HEK293T (cell line): ENCODE data around the gene NAV2.

ENCODE experiments used
- CTCF ChIA-PET: fragments of 350-600 bp; formaldehyde crosslinking; extraction: SDS; loops from one replicate; lab custom pipeline; 2021; ENCODE audit warnings: antibody characterized with exemption, inconsistent platforms; lab: Yijun Ruan, JAX
- POLR2A ChIA-PET: fragments of 350-600 bp; formaldehyde crosslinking; extraction: SDS; loops from one replicate; lab custom pipeline; 2020; ENCODE audit warnings: antibody characterized with exemption, inconsistent platforms; lab: Yijun Ruan, JAX
- DNase-seq: peaks from one replicate; pipeline ENCODE4 v3.0.0; 2012; ENCODE audit warnings: mixed read lengths; ENCODE audit errors: extremely low spot score
- ARNT ChIP-seq: fragments of 450-650 bp; IDR thresholded peaks from 2 replicates; pipeline ENCODE4 v1.6.1; 2017; ENCODE audit warnings: mild to moderate bottlenecking
- BHLHE40 ChIP-seq: fragments of 450-650 bp; IDR thresholded peaks from 2 replicates; pipeline ENCODE4 v1.6.1; 2016; ENCODE audit warnings: mild to moderate bottlenecking, moderate library complexity, borderline replicate concordance
- CTBP1 ChIP-seq: fragments of 450-650 bp; IDR thresholded peaks from 2 replicates; pipeline ENCODE4 v1.6.1; 2016; ENCODE audit warnings: borderline replicate concordance
- ELF4 ChIP-seq: fragments of 450-650 bp; IDR thresholded peaks from 2 replicates; pipeline ENCODE4 v1.6.1; 2017; ENCODE audit warnings: antibody characterized with exemption
- FOXA1 ChIP-seq: fragments of 450-650 bp; IDR thresholded peaks from 2 replicates; pipeline ENCODE4 v1.6.1; 2016; ENCODE audit warnings: mild to moderate bottlenecking
- FOXK2 ChIP-seq: fragments of 450-650 bp; IDR thresholded peaks from 2 replicates; pipeline ENCODE4 v1.6.1; 2016; ENCODE audit warnings: mild to moderate bottlenecking
- FOXM1 ChIP-seq: fragments of 450-650 bp; IDR thresholded peaks from 2 replicates; pipeline ENCODE4 v1.6.1; 2017; ENCODE audit warnings: mild to moderate bottlenecking, borderline replicate concordance
- HDGF ChIP-seq: fragments of 450-650 bp; IDR thresholded peaks from 2 replicates; pipeline ENCODE4 v1.6.1; 2017; ENCODE audit warnings: antibody characterized with exemption, borderline replicate concordance
- L3MBTL2 ChIP-seq: fragments of 450-650 bp; conservative IDR thresholded peaks from 2 replicates; pipeline ENCODE4 v1.6.1; 2016; ENCODE audit warnings: mild to moderate bottlenecking
- LEF1 ChIP-seq: fragments of 450-650 bp; IDR thresholded peaks from 2 replicates; pipeline ENCODE4 v1.6.1; 2017; ENCODE audit warnings: mild to moderate bottlenecking, borderline replicate concordance
- NFRKB ChIP-seq: fragments of 450-650 bp; IDR thresholded peaks from 2 replicates; pipeline ENCODE4 v1.6.1; 2016; ENCODE audit warnings: mild to moderate bottlenecking, moderate library complexity
- PKNOX1 ChIP-seq: fragments of 450-650 bp; IDR thresholded peaks from 2 replicates; pipeline ENCODE4 v1.6.1; 2016
- SP1 ChIP-seq: fragments of 450-650 bp; IDR thresholded peaks from 2 replicates; pipeline ENCODE4 v1.6.1; 2017
- SUZ12 ChIP-seq: fragments of 450-650 bp; IDR thresholded peaks from 2 replicates; pipeline ENCODE4 v1.6.1; 2016; ENCODE audit warnings: mild to moderate bottlenecking
- TARDBP ChIP-seq: fragments of 450-650 bp; IDR thresholded peaks from 2 replicates; pipeline ENCODE4 v1.6.1; 2016
- ZNF384 ChIP-seq: fragments of 450-650 bp; IDR thresholded peaks from 2 replicates; pipeline ENCODE4 v1.6.1; 2016

The NAV2 gene

GRCh38 chr11:20011307-20011951 is 298.8 kb downstream of the NAV2 start:
- no peak for TF ChIP-seq CTBP1
- TF ChIP-seq FOXA1: no peak
- TF ChIP-seq HDGF: no peak
- TF ChIP-seq L3MBTL2: no peak
- TF ChIP-seq ARNT: no peak
- no peak for TF ChIP-seq BHLHE40
- TF ChIP-seq FOXM1: no peak
- ChIA-PET CTCF (no interaction called here), POLR2A (no interaction called here)
- DNase-seq: no peak

GRCh38 chr11:20013346-20014066 is 300.9 kb downstream of the NAV2 start:
- POLR2A ChIA-PET: interaction anchor here (1.2 kb wide), 1 partner anchor 9 kb away, joined by 6 read pairs; no protein-coding TSS in a partner anchor
- no peak for DNase-seq
- CTCF ChIA-PET: interaction anchor here (0.6 to 1.2 kb wide), 2 partner anchors 11 to 59 kb away, joined by 3 read pairs; no protein-coding TSS in a partner anchor
- TF ChIP-seq FOXK2: no peak
- peak; percentile 86 for TF ChIP-seq ZNF384

- no peak for TF ChIP-seq ELF4
- no peak for TF ChIP-seq FOXM1
- no peak for TF ChIP-seq TARDBP
- TF ChIP-seq ZNF384: no peak
- ChIA-PET POLR2A (interaction anchor here (1.2 kb wide), 1 partner anchor 8 kb away, joined by 6 read pairs; no protein-coding TSS in a partner anchor), CTCF (interaction anchor here (0.6 to 1.2 kb wide), 2 partner anchors 10 to 60 kb away, joined by 3 read pairs; no protein-coding TSS in a partner anchor)
- DNase-seq: no peak
These were observed 301.4 kb downstream of the NAV2 start for GRCh38 chr11:20014067-20014402.

- no peak for DNase-seq
- POLR2A ChIA-PET: interaction anchor here (1.4 kb wide), 1 partner anchor 10 kb away, joined by 3 read pairs; no protein-coding TSS in a partner anchor
- CTCF ChIA-PET: no interaction called here
- TF ChIP-seq ELF4: no peak
- no peak for TF ChIP-seq FOXK2
- TF ChIP-seq HDGF: no peak
- TF ChIP-seq ARNT: no peak
- TF ChIP-seq NFRKB: no peak
- TF ChIP-seq BHLHE40: no peak
- TF ChIP-seq SUZ12: no peak
- no peak for TF ChIP-seq FOXM1
- TF ChIP-seq SP1: no peak
- no peak for TF ChIP-seq ZNF384
- TF ChIP-seq CTBP1: no peak
- no peak for TF ChIP-seq TARDBP
- no peak for TF ChIP-seq LEF1
- no peak for TF ChIP-seq FOXA1
- no peak for TF ChIP-seq L3MBTL2
- no peak for TF ChIP-seq PKNOX1
These were observed 302.5 kb downstream of the NAV2 start for GRCh38 chr11:20015101-20015500.

GRCh38 chr11:20015529-20016427 is 303.1 kb downstream of the NAV2 start:
- CTCF ChIA-PET: no interaction called here
- no peak for TF ChIP-seq HDGF
- TF ChIP-seq FOXK2: no peak
- TF ChIP-seq TARDBP: no peak
- no peak for TF ChIP-seq FOXA1
- no peak for TF ChIP-seq FOXM1
- no peak for DNase-seq
- POLR2A ChIA-PET: interaction anchor here (1.4 kb wide), 1 partner anchor 9 kb away, joined by 3 read pairs; no protein-coding TSS in a partner anchor

- ChIA-PET CTCF (no interaction called here), POLR2A (interaction anchor here (1.4 kb wide), 1 partner anchor 8 kb away, joined by 3 read pairs; no protein-coding TSS in a partner anchor)
- DNase-seq: no peak
- no peak for TF ChIP-seq SP1
- no peak for TF ChIP-seq HDGF
- TF ChIP-seq FOXA1: no peak
- TF ChIP-seq NFRKB: no peak
- no peak for TF ChIP-seq FOXM1
These were observed 303.9 kb downstream of the NAV2 start for GRCh38 chr11:20016526-20016925.

- TF ChIP-seq BHLHE40 (no peak), L3MBTL2 (no peak), CTBP1 (no peak), HDGF (no peak), FOXK2 (no peak), PKNOX1 (no peak), ELF4 (no peak), SUZ12 (no peak), FOXM1 (no peak), TARDBP (no peak), ZNF384 (no peak), FOXA1 (no peak), NFRKB (no peak), LEF1 (no peak), ARNT (no peak), SP1 (no peak)
- ChIA-PET POLR2A (no interaction called here), CTCF (no interaction called here)
- DNase-seq: no peak
These were observed 304.7 kb downstream of the NAV2 start for GRCh38 chr11:20017320-20017719.
